Measurements from ENCODE around the gene MVB12B.

Gene MVB12B

GRCh38 chr9:126436545-126437267 lies 110.1 kb downstream of the MVB12B start:
- no peak for DNase-seq

DNA sequence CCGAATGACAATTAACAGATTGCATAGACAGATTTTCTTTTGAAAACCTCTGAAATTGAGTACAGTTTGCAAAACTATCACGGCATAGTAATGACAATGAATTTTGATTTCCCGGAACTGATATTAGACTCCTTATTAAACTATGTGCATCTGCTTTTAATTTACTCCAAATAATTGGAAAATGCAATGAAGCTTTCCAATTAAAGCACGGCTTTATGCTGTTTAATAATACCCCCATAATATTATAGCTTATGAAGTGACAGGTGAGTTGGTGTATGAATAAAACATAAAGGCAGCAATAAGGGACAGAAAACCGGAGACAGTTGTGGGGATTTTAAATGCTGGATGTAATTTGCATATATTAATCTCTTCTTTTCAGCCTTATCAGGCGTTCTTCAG lies 110.6 kb downstream of the MVB12B start:
- DNase-seq, result no peak

GRCh38 chr9:126437701-126438100 lies 111.1 kb downstream of the MVB12B start:
- DNase-seq, result no peak

GRCh38 chr9:126438741-126439401 lies 112.2 kb downstream of the MVB12B start:
- DNase-seq, result no peak

GRCh38 chr9:126439402-126439765 lies 112.8 kb downstream of the MVB12B start:
- DNase-seq, result no peak

GRCh38 chr9:126439883-126440653 lies 113.4 kb downstream of the MVB12B start:
- DNase-seq, result no peak

DNA sequence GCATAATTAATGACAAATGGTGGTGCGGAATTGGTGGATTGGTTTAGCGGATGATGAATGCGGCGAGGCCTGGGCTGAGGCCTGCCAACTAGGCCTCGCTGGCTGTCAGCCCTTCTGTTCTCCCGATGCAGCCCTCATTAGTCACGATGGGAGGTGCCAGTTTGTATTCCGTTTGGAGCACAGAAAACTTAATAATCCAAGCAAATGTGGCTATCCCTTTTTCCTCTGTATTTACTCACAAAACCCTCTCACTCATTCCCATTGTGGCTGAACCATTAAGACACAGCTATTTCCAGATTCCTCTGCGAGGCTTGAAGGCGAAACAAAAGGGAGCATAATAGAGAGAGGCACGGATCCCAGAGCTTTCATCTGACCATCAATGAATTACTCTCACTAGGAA lies 114.3 kb downstream of the MVB12B start:
- DNase-seq, result peak; percentile 79

GRCh38 chr9:126442636-126443035 lies 116.0 kb downstream of the MVB12B start:
- no peak for DNase-seq

GRCh38 chr9:126443144-126443543 lies 116.5 kb downstream of the MVB12B start:
- no peak for DNase-seq

- no peak for DNase-seq
Observed at GRCh38 chr9:126448136-126448535, 121.5 kb downstream of the MVB12B start.

- no peak for DNase-seq
Observed at GRCh38 chr9:126448865-126449577, 122.4 kb downstream of the MVB12B start.

DNA sequence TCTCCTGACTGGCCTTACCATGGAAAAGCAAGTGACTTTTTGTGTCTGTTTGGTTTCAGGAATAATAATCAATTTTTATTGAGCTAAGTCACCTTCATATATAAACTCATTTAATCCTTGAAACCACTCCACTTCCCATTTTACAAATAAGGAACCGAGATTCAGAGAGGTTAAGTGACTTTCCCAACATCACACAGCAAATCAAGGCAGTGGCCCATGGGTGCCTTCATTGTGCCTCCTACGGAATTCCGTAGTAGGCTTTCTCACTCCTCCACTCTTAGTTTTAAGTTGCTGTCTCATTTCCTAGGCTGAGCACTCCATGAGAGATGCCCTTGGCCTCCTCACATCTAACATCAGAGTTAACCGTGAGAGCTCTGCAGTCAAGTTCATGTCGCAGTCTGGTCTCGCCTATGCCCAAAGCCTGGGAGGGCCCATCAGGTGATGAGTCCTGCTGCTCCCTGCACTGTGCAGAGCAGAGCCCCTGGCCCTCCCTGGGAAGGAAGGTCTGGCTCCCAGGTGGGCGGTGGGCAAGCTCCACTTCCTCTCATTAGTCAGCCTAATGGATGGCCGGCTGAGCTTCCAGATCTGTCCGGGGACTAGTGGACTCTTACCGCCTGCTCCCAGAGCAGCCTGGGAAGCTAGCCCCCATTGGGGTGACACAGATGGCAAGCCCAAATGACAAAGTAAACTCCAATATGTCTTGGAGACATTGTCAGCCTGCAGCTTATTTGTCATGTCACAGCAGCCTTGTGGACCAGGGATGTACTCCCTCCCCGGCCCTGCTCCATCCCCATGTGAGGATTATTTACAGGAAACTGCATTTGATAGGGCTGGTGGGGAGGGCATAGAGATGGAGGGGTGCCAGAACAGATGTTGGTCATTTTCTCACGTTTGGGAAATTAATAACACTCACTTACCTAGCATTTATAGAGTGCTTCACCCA lies 123.4 kb downstream of the MVB12B start:
- DNase-seq, result no peak

GRCh38 chr9:126450668-126451205 lies 124.1 kb downstream of the MVB12B start:
- no peak for DNase-seq

- DNase-seq, result no peak
Observed at GRCh38 chr9:126451316-126451885, 124.8 kb downstream of the MVB12B start.

DNA sequence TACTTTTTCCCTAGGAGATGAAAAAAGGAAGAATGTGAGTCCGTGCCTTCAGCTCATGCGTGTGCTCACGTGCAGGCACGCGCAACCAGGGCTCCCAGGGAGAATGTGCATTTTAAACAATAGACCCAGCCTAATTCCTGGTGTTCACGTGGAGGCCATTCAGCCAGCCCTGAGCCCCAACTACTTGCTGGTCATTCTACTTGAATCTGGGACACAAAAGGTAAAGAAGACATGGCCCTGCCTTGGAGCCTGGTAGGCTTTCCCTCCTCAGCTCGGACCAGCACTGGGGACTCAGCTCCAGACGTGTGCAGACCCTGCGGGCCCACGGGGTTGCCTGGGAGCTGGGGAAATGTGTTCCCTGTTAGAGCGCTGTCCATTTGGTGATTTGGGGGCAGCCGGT lies 125.5 kb downstream of the MVB12B start:
- DNase-seq, result no peak

DNA sequence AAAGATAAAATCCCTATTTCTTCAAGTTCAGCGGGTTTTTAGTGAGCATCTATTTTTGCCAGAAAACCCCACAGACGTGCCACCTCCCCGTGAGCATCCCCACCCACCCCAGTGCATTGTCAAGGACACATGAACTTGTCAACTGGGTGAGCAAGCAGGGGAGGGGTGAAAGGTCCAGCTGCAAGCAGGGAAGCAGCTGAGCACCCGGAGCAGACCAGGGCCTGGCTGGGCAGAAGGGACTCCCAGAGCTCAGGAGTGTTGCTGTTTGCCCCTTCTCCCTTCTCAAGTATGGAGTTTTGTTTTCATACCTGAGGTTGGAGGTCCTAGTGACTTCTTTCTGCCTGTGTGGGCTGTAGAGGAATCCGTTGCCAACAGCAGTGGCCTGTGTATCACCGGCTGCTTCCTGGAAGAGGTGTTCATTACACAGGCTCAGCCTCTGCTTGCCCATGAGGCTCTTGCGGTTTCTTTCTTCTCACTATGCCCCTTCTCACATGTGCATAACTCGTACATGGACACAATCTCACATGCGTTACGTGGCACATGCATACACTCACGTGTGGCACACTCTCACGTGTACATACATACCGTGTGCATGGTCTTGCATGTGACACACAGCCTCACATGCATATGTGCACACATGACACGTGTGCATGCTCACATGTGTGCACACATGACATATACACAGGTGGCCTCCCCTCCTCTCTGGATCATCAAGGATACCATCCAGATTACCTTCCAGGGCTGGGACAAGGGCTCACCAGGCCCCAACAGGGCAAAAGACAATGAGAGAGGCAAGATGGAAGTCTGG lies 126.7 kb downstream of the MVB12B start:
- no peak for DNase-seq

DNA sequence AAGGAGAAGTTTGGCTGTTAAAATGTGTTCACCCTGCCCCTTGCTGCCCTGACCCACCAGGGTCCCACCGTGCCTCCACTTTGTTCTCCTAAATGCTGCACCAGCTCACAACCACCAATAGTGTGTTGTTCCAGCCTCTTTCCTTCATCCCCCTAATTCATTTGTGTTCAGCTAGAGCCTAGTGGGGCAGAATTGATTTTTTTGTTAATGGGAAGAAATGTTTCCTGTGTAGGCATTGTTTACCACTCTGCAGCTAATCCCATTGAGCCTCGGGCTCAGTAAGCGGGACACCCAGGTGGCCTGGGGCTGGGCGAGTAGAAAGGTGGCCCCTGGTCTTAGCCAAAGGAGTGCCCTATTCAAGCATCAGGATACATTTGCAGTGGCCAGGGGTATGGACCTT lies 127.6 kb downstream of the MVB12B start:
- no peak for DNase-seq

- no peak for DNase-seq
Observed at GRCh38 chr9:126454795-126455194, 128.2 kb downstream of the MVB12B start.

DNA sequence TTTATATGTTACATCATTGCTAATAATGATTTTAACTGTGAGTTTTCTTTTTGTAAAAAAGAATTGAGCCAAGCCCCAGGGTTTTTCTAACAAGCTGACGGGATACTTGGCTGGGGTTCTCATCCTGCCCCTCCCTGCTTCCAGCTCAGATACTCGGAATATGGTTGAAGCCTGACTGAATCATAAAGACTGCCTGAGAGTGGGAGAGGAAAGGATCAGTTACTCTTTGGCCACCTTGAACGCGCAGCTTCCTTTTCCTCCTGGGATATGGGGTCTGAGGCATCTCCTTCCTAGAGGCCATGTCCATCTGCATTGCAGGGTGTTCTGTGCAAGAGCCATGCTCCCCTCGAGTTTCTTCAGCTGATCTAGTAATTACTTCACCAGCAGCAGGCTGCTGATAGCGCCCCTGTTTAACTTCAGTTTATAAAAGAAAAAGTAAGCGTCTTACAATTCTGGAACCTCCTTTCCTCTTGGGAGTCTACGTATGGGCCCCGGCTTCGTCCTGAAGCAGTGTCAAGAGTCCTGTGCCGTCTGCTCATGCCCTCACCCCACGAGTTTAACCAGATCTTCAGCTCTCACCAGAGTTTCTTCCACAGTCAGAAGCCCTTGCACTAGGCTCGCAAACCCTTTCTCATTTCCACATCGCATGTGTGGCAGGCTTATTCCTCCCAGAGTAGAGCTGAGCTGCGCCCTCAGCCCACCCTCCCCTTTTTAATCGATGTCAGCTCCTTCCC lies 130.0 kb downstream of the MVB12B start:
- DNase-seq, result no peak

DNA sequence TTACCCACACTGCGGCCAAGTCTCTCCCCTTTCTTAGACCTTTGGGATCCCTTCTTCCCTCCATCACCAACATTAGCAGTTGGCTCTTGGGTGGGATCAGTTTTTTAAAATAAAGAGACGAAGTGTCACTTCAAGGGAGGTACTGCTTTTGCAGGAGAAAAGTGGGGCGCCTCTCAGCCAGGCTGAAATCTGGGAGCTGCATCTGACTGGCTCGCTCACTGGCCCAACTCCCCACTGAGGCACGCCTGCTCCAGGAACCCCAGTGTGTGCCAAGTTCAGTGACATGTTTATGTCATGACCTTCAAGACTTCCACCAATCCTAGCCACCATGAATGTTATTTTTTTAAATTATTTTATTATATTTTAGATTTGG lies 130.5 kb downstream of the MVB12B start:
- DNase-seq, result no peak
